ENCODE data around the gene OGDH.
A peak's percentile ranks its signal among the peaks of the same experiment; 100 is the strongest.

OGDH gene

DNA sequence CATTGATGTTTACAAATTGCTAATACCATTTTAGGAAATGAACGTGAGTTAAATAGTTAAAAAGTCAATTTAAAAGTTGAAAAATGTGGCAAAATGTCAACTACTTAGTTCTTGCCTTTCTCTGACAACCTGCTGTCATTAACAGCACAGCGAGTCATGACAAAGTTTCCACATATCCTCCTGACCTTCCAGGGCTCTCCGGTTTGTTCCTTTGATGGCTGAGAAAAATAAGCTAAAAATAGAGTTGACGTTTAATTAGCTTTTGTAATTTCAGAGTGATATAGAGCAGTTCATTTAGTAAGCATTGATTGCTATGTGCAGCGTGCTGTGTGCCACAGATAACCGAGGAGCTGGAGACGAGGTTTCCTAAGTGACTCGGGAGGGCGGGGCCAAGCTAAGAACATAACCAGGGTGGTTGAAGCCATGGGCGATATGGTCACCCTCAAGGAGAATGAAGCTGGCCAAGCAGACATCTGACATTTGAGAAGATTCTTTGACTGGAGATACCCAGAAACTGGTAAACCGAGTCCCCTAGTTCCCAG lies 47.9 kb downstream of the OGDH start (continued):
- no peak for TF ChIP-seq REPIN1 (tag by site-specific recombination; IDR thresholded peaks at IDR 0.05; ENCODE audit: low read depth)
- no peak for TF ChIP-seq ZBTB21 (tag by site-specific recombination; IDR thresholded peaks at IDR 0.05)

DNA sequence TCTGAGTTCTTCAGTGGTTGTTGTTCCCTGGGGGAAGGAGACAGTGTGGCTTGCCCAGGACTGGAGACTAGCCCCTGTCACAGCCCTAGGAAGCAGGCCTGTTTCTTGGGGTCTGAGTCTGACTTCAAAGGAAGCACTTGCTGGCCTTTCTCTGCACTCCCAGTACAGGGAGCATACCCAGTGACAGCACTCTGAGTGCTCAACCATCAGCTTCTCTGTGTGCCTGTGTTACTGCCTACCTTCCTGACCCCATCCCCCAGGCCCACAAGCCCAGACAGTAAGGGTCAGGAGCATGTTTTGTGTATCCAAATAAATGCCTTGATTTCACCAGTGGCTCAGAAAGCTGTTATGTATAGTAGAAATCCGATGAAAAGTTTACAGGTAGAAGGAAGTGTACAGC lies 48.9 kb downstream of the OGDH start:
- no peaks in the 10 kb centered on the region for H3K9me3 ChIP-seq (ENCODE audit: control insufficient read depth, insufficient read depth, low read depth, low read length)
- POLR2A ChIA-PET = no interaction called here
- H3K36me3 ChIP-seq (ENCODE audit: control insufficient read depth in 2 of 2, insufficient read depth in 1 of 2, low read length in 2 of 2) = peaks cover 0 to 11% of the 10 kb centered on the region in 2 experiments; a peak in 2 of 3 replicates
- H3K27ac ChIP-seq (ENCODE audit: extremely low read depth, low read depth, low read length) = no peak overlapping the region
- no peak overlapping the region for H3K4me3 ChIP-seq (ENCODE audit: low read depth, low read length)
- H3K4me1 ChIP-seq (ENCODE audit: control insufficient read depth, insufficient read depth, low read length) = no peaks in the 10 kb centered on the region
- CTCF ChIA-PET = no interaction called here
- TF ChIP-seq ZNF560 (tag by site-specific recombination; IDR thresholded peaks at IDR 0.05; ENCODE audit: borderline replicate concordance) (no peak), ZBTB17 (tag by site-specific recombination; IDR thresholded peaks at IDR 0.05) (peak; percentile 58; the same call in 1 of the 2 replicates)

DNA sequence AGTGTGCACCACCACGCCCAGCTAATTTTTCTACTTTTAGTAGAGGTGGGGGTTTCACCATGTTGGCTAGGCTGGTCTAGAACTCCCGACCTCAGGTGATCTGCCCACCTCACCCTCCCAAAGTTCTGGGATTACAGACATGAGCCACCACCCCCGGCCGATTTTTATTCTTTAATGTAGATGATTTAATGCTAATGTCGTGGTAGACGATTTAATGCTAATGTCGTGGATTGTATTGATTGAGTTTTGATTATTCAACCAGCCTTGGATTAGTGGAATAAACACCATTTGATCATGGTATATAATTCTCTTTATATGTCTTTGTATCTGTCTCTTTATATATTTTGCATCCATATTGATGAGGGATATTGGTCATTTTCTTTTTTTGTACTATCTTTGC lies 52.6 kb downstream of the OGDH start:
- TF ChIP-seq ZNF76 (tag by site-specific recombination; IDR thresholded peaks at IDR 0.05; ENCODE audit: borderline replicate concordance, low read depth) = no peak
- TF ChIP-seq GLI2 (tag by site-specific recombination; IDR thresholded peaks at IDR 0.05; ENCODE audit: borderline replicate concordance, low read depth) = no peak
- no peak for TF ChIP-seq GLIS2 (tag by site-specific recombination; IDR thresholded peaks at IDR 0.05)
- no peak for TF ChIP-seq ZNF341 (tag by site-specific recombination; IDR thresholded peaks at IDR 0.05; ENCODE audit: low read depth)
- TF ChIP-seq ZBTB21 (tag by site-specific recombination; IDR thresholded peaks at IDR 0.05) = no peak
- TF ChIP-seq ZNF354C (tag by site-specific recombination; IDR thresholded peaks at IDR 0.05; ENCODE audit: borderline replicate concordance, low read depth) = no peak
- TF ChIP-seq REPIN1 (tag by site-specific recombination; IDR thresholded peaks at IDR 0.05; ENCODE audit: low read depth) = no peak
- no peak for TF ChIP-seq ZNF707 (tag by site-specific recombination; IDR thresholded peaks at IDR 0.05)
- Histone ChIP-seq H3K27ac (ENCODE audit: extremely low read depth, low read depth, low read length) (no peak overlapping the region), H3K9me3 (ENCODE audit: control insufficient read depth, insufficient read depth, low read depth, low read length) (no peaks in the 10 kb centered on the region), H3K4me3 (ENCODE audit: low read depth, low read length) (no peak overlapping the region), H3K4me1 (ENCODE audit: control insufficient read depth, insufficient read depth, low read length) (no peaks in the 10 kb centered on the region), H3K36me3 (ENCODE audit: control insufficient read depth in 2 of 2, insufficient read depth in 1 of 2, low read length in 2 of 2) (peaks cover 0 to 15% of the 10 kb centered on the region in 2 experiments; a peak in 2 of 3 replicates)
- ChIA-PET POLR2A (no interaction called here), CTCF (no interaction called here)

DNA sequence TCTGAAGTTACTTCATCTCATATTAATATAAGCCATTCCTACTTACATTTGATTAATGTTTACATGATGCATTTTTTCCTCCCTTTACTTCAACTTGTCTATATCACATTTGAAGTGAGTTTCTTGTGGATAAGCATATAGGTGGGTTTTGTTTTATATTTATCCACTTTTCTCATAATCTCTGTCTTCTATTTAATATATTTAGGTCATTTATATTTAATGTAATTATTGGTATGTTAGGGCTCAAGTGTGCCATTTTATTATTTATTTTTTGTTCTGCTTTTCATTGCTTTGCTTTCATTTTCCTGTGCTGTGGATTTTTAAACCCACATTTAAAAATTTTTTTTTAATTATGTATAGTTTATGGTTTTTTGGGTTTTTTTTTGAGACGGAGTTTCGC lies 54.8 kb downstream of the OGDH start:
- TF ChIP-seq SETDB1 (IDR thresholded peaks at IDR 0.05; ENCODE audit: insufficient read length, low read length) (peak; percentile 40), GFI1B (tag by site-specific recombination; IDR thresholded peaks at IDR 0.05) (no peak)
- CTCF ChIA-PET = no interaction called here

DNA sequence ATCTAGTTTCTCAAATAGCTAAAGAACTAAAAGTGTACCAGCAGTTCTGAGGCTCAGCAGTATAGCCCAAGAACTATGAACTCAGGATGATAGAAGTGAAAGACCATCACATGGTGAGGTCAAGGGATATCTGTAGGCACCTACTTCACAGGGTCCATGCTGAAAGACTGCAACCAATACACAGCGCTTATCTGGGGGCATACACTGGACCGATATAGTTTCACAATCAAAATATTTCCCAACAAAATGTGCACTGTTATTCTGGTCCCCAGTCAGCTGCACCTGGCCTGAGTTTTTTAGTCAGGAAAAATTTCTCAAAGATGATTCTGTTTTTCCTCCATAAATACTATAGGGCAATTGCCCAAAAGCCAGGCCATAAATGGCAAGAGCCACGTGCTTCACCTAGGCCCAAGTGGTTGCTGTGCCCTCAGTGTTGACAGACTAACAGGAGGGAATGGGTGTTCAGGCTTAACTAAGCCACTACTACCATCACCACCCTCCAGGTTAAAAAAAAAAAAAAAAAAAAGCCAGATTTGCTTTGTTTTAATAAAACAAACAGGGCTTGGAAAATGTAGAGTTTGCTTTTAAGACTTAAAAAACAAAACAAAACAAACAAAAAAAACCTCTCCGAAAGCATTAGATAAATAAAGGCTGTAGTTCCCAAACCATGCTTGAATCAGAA lies 58.5 kb downstream of the OGDH start:
- H3K9me3 ChIP-seq (ENCODE audit: control insufficient read depth, insufficient read depth, low read depth, low read length) = no peaks in the 10 kb centered on the region
- no peak overlapping the region for H3K4me3 ChIP-seq (ENCODE audit: low read depth, low read length)
- POLR2A ChIA-PET = no interaction called here
- no peak overlapping the region for H3K27ac ChIP-seq (ENCODE audit: extremely low read depth, low read depth, low read length)
- CTCF ChIA-PET = no interaction called here
- no peak for TF ChIP-seq ZNF549 (tag by site-specific recombination; IDR thresholded peaks at IDR 0.05)
- TF ChIP-seq ZNF664 (tag by site-specific recombination; IDR thresholded peaks at IDR 0.05) = peak; percentile 55; the same call in 1 of the 2 replicates
- TF ChIP-seq, protein P1, sequence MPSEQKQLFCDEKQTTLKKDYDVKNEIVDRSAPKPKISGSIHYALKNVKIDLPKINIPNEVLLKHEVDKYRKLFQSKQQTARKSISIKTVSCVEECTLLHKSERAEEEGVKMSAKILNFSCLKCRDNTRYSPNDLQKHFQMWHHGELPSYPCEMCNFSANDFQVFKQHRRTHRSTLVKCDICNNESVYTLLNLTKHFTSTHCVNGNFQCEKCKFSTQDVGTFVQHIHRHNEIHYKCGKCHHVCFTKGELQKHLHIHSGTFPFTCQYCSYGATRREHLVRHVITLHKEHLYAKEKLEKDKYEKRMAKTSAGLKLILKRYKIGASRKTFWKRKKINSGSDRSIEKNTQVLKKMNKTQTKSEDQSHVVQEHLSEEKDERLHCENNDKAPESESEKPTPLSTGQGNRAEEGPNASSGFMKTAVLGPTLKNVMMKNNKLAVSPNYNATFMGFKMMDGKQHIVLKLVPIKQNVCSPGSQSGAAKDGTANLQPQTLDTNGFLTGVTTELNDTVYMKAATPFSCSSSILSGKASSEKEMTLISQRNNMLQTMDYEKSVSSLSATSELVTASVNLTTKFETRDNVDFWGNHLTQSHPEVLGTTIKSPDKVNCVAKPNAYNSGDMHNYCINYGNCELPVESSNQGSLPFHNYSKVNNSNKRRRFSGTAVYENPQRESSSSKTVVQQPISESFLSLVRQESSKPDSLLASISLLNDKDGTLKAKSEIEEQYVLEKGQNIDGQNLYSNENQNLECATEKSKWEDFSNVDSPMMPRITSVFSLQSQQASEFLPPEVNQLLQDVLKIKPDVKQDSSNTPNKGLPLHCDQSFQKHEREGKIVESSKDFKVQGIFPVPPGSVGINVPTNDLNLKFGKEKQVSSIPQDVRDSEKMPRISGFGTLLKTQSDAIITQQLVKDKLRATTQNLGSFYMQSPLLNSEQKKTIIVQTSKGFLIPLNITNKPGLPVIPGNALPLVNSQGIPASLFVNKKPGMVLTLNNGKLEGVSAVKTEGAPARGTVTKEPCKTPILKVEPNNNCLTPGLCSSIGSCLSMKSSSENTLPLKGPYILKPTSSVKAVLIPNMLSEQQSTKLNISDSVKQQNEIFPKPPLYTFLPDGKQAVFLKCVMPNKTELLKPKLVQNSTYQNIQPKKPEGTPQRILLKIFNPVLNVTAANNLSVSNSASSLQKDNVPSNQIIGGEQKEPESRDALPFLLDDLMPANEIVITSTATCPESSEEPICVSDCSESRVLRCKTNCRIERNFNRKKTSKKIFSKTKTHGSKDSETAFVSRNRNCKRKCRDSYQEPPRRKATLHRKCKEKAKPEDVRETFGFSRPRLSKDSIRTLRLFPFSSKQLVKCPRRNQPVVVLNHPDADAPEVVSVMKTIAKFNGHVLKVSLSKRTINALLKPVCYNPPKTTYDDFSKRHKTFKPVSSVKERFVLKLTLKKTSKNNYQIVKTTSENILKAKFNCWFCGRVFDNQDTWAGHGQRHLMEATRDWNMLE (tag by site-specific recombination; conservative IDR thresholded peaks at IDR 0.05; ENCODE audit: low read depth) = no peak
- no peaks in the 10 kb centered on the region; the same call in 1 of the 2 replicates for H3K4me1 ChIP-seq (ENCODE audit: control insufficient read depth, insufficient read depth, low read length)
- H3K36me3 ChIP-seq (ENCODE audit: control insufficient read depth in 2 of 2, insufficient read depth in 1 of 2, low read length in 2 of 2) = peaks cover 4 to 12% of the 10 kb centered on the region in 2 experiments; a peak in 2 of 3 replicates

More for the DNA sequence above, 54.8 kb downstream of the OGDH start:
- Histone ChIP-seq H3K36me3 (ENCODE audit: control insufficient read depth in 2 of 2, insufficient read depth in 1 of 2, low read length in 2 of 2) (peaks cover 0 to 10% of the 10 kb centered on the region in 2 experiments; a peak in 2 of 3 replicates), H3K4me3 (ENCODE audit: low read depth, low read length) (no peak overlapping the region), H3K27ac (ENCODE audit: extremely low read depth, low read depth, low read length) (no peak overlapping the region), H3K4me1 (ENCODE audit: control insufficient read depth, insufficient read depth, low read length) (no peaks in the 10 kb centered on the region; the same call in 1 of the 2 replicates), H3K9me3 (ENCODE audit: control insufficient read depth, insufficient read depth, low read depth, low read length) (no peaks in the 10 kb centered on the region)
- POLR2A ChIA-PET = no interaction called here
